GM12874 (cell line): Measurements from ENCODE around the gene PRX.

Experiments
- TF ChIP-seq, protein P1 (sequence below): IDR thresholded peaks from 2 replicates; pipeline ENCODE4 v1.5.1; 2011; ENCODE audit warnings: low read depth, mild to moderate bottlenecking, control low read depth, low read length, moderate library complexity; ENCODE audit not compliant: insufficient read depth

The PRX gene

DNA sequence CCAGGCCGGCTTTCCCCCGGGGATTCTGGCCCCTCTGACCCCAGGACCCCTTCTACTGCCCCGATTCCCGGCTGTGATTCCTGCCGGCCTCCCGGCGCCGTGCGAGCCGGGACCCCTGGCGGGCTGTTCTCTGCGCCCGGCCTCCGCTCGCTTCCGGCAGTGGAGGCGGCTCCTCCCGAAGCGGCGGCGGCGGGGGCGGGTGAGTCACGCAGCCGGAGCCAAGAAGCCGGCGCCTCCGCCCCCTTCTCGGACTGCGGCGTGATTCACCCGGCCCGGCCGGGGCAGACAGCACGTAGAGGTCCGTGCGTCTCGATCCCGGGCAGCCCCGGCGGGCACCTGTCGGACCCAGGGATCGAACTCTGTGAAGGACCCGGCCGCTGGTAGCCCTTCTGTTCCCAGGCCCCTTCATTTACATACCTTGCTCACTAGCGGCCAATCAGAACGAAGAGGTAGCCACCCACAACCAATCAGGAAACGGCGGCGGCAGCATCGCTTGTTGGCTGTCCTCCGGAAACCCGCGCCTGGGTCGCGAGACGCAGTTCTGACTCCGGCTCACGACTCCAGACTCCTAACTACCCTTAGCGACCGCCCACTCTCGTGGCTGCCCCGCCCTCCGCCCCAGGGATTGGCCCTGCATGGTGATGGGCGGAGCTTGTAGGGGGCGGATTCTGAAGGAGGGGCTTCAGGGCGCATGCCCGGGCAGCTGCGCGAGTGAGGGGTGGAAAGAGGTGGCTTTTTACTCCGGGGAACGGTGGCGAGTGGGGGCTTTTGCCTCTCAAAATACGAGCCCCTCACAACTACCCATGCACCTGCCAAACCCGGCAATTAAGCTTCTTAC lies 12.5 kb upstream of the PRX start, which contains the start of gene SERTAD1:
Gene SERTAD1, minus strand, starts transcription at position 543 of the 838 bp plus-strand sequence. CDS start 2,446 bp downstream, outside the sequence.
- TF ChIP-seq, protein P1, sequence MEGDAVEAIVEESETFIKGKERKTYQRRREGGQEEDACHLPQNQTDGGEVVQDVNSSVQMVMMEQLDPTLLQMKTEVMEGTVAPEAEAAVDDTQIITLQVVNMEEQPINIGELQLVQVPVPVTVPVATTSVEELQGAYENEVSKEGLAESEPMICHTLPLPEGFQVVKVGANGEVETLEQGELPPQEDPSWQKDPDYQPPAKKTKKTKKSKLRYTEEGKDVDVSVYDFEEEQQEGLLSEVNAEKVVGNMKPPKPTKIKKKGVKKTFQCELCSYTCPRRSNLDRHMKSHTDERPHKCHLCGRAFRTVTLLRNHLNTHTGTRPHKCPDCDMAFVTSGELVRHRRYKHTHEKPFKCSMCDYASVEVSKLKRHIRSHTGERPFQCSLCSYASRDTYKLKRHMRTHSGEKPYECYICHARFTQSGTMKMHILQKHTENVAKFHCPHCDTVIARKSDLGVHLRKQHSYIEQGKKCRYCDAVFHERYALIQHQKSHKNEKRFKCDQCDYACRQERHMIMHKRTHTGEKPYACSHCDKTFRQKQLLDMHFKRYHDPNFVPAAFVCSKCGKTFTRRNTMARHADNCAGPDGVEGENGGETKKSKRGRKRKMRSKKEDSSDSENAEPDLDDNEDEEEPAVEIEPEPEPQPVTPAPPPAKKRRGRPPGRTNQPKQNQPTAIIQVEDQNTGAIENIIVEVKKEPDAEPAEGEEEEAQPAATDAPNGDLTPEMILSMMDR: peak; percentile 82

DNA sequence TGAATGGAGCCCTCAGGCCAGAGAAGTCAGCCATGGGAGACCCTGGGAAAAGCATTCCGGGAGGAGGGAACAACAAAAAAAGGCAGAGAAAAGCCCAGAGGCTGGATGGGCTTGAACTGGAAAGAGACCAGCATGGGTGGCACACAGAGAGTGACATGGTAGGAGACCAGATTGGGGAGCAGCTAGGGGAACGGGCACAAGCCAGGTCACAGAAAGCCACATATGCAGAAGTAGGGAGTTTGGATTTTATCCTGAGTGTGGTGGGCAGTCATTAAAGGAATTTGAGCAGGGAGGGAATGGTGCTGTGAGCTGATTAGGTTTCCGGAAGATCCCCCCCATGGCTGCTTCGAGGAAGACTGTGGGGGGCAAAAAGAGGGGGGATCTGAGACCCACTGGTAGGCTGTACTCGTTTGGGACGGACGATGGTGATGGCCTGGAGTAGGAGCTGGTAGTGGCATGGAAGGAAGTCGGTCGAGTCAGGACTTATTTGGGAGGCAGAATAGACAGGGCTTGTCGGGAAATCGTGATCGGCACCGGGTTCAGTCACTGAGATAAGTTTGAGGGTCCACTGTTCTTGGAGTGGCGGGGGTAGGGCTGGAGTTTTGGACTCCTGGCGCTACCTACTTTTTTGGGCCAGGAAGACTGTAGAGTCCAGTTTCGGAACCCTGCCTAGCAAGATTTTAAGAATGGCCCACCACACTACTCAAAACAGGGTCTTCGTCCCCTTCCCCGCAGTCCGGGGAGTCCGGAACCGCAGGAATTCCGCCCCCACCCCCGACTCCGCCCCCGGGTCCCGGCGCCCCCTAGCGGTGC lies 11.7 kb upstream of the PRX start:
- TF ChIP-seq, protein P1: no peak

DNA sequence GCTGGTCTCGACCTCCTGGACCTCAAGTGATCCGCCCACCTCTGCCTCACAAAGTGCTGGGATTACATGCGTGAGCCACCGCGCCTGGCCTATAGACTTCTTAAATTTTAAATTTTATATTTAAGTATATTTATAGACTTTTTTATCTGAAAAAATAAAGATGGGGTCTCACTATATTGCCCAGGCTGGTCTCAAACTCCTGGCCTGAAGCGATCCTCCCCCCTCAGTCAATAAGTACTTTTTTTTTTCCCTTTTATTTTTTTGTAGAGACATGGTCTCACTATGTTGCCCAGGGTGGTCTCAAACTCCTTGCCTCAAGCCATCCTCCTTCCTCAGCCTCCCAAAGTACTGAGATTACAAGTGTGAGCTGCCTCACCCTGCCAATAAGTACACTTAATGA lies 10.8 kb upstream of the PRX start:
- TF ChIP-seq, protein P1: no peak

DNA sequence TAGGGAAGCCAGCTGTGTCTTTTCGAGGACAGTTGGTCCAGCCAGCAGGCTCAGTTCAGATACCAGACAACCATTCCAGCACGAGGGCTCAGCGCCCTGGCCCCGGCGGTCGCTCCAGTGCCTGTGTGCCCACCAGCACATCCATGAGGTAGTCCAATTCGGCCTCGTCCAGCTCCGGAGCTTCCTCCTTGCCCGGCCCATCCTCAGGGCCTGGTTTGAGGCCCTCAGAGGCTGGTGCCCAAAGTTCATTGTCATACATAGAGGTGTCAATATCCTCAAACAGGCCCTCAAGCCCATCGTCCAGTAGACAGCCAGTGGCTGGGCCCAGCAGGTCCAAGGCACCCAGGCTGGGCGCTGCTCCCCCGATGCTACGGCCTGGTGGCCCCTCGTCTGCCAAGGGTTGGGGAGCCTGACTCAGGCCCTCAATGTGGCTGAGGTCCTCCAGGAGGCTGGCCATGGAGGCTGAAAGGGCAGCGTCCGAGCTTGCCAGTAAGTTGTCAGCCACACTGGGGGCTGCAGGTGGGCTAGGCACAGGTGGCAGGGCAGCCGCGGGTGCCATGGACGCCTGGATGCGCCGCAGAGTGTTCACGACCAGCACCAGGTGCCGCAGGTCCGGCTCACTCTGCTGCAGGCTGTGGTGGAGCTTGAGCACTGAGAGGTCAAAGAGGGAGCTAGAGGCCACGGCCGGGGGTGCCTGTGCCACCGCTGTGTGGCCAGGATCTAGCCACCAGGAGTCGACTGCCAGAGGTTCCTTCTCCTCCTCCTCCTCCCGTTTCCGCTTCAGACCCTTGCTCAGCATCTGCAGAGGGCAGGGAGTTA lies 9.8 kb upstream of the PRX start:
- TF ChIP-seq, protein P1: no peak

DNA sequence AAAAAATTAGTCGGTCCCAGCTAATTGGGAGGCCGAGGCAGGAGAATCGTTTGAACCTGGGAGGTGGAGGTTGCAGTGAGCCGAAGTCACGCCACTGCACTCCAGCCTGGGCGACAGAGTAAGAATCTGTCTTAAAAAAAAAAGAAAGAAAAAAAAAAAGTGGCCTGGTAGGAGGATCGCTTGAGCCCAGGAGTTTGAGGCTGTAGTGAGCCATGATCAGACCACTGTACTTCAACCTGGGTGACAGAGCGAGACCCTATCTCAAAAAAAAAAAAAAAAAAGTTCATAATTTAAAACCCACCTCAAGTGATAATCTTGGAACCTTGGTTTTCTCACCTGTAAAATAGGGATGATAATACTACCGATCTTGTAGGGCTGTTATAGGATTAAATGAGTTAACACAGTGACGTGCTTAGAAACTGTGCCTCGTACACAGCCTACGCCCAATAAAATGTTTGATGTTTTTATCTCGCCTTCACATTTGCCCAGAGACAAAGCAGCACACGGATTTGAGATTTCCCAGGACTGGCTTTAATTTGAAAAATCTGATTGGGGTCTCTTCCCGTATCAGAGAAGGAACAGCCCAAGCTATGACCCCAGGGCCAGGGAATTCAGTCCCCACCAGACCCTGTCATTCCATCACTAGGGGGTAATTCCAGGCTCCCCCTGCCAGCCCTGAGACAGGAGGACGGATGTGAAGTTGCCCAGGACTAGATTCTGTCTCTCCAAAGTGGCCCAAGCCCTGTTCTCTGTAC lies 9.0 kb upstream of the PRX start:
- TF ChIP-seq, protein P1: no peak

DNA sequence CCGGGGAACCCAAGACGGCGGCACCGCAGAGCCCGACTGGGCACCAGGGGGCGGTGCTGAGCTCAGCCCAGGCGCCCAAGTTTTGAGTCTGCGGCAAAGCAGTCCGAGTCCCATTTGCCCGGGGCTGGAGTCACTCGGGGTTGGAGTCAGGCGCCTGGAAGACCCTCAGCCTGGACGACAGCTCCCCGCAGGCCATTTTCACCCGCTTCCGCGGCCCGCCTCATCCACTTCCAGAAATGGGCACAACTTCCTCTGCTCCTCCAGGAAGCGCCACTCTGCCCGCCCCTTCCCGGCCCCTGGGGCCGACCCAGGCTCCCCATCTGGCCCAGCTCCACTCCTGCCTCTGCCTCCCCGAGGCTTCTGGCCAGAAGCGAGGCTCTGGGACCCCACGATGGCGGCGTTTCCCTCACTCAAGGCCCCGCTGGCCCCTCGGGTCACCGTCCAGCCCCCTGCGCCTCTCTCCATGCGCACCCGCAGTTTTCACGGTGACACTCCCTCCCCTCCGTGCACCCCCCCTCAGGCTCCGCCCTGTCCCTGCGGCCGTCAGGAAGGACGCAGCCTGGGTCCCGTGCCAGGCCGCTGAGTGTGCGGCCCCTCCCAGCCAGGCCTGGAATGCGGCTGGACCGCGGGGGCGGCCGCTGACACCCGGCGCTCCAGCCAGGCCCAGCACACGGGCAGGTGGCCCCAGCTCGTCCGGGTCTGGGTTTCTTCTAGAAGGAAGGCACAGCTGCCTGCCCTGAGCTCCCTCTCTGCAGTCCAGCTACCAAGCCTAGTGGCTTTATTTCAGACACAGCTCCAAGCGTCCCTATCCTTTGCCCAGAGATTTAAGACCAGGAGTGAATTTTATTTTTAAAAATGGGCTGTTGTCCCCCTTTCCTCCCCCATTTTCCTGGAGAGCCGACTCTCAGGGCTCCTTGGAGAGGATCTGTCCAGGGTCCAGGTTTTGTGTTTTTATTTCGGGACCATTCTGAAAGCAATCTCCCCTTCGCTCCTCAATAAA lies 7.9 kb upstream of the PRX start:
- TF ChIP-seq, protein P1: peak; percentile 99
